Activated naive CD4-positive, alpha-beta T cell treated with anti-CD3 and anti-CD28 coated beads for 36 hours (primary cell): ENCODE measurements around the gene HMOX1. TPM values are rescaled to one million over a fixed set of nuclear protein-coding genes. Genes with fewer than 3 reads are reported as not detected.
"Not testable (repeated sequence)": the region's sequence is repeated elsewhere in the genome, so short reads cannot be mapped to it uniquely, and the experiment has no call there.

ENCODE experiments used
- CTCF ChIA-PET: fragments of 350-600 bp; sonication (Branson Sonifier 250); formaldehyde crosslinking; loops from one replicate; lab custom pipeline; 2021; ENCODE audit warnings: antibody characterized with exemption; lab: Charles Lee
- DNase-seq: peaks from one replicate; pipeline ENCODE4 v3.0.0-alpha.2; 2020
- H3K27ac Mint-ChIP-seq: one replicate; pipeline ENCODE4 v1.8.0; 2021; ENCODE audit warnings: mild to moderate bottlenecking, mixed read lengths
- H3K27me3 Mint-ChIP-seq: one replicate; pipeline ENCODE4 v1.8.0; 2021; ENCODE audit warnings: low read depth, mixed read lengths
- H3K36me3 Mint-ChIP-seq: one replicate; pipeline ENCODE4 v1.8.0; 2021; ENCODE audit warnings: low read depth, mixed read lengths
- H3K4me1 Mint-ChIP-seq: one replicate; pipeline ENCODE4 v1.8.0; 2021; ENCODE audit warnings: low read depth, mixed read lengths
- H3K4me3 Mint-ChIP-seq: one replicate; pipeline ENCODE4 v1.8.0; 2021; ENCODE audit warnings: mild to moderate bottlenecking, moderate library complexity, mixed read lengths
- H3K9me3 Mint-ChIP-seq: one replicate; pipeline ENCODE4 v1.8.0; 2021; ENCODE audit warnings: mixed read lengths
- intact Hi-C: fragments of 100-400 bp; cut with micrococcal nuclease; formaldehyde crosslinking; loops from one replicate; pipeline ENCODE4 v1.15.1; 2023
- total RNA-seq, 2 experiments: library from RNA; stranded (reverse); gene quantifications; one replicate each; pipeline ENCODE4 v1.2.3, GENCODE V29; 2021

Gene HMOX1
- total RNA-seq, 2 experiments from 2014 or later: 0.15 to 0.21 TPM

DNA sequence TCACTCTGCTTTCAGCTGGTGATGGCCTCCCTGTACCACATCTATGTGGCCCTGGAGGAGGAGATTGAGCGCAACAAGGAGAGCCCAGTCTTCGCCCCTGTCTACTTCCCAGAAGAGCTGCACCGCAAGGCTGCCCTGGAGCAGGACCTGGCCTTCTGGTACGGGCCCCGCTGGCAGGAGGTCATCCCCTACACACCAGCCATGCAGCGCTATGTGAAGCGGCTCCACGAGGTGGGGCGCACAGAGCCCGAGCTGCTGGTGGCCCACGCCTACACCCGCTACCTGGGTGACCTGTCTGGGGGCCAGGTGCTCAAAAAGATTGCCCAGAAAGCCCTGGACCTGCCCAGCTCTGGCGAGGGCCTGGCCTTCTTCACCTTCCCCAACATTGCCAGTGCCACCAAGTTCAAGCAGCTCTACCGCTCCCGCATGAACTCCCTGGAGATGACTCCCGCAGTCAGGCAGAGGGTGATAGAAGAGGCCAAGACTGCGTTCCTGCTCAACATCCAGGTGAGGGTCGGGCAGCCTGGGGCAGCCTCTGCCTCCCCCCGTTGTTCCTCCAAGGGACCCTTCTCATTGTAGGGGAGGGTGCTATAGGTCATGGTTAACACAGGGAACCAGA lies 5.9 kb downstream of the HMOX1 start:
- Mint-ChIP-seq H3K36me3 (no peaks in the 10 kb centered on the region), H3K27ac (no peak overlapping the region), H3K4me3 (no peak overlapping the region), H3K4me1 (peaks cover under 1% of the 10 kb centered on the region), H3K27me3 (peaks cover 31% of the 10 kb centered on the region), H3K9me3 (no peaks in the 10 kb centered on the region)
- CTCF ChIA-PET: interaction anchor here (0.6 kb wide), 1 partner anchor 102 kb away, joined by 3 read pairs; no protein-coding TSS in a partner anchor
- no peak for DNase-seq
- intact Hi-C loops: no loop called here

DNA sequence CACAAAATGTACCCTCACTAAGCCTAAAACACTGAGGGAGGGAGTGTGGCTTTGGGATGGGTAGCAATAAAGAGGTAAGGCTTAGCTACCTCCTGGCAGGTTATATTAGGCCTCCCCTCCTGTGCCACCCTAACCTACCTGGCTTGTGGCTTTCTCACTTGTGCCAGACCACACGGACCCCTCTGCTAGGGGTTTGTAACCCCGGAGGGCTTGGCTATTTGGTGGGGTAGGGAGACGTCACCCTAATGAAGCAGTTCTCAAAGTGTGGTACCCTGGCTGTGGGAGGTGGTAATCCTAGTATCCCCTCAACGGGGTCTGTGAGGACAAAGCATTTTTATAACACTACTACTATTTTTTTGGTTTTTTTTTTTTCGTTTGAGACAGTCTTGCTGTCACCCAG lies 10.0 kb downstream of the HMOX1 start:
- Mint-ChIP-seq H3K4me3 (no peak overlapping the region), H3K27me3 (peaks cover 6% of the 10 kb centered on the region), H3K9me3 (no peaks in the 10 kb centered on the region), H3K4me1 (no peaks in the 10 kb centered on the region), H3K36me3 (no peaks in the 10 kb centered on the region), H3K27ac (no peak overlapping the region)
- CTCF ChIA-PET: interaction anchor here (0.6 kb wide), 1 partner anchor 15 kb away, joined by 4 read pairs; no protein-coding TSS in a partner anchor
- intact Hi-C loops: no loop called here
- no peak for DNase-seq

GRCh38 chr22:35392357-35392756 lies 11.5 kb downstream of the HMOX1 start:
- Mint-ChIP-seq H3K36me3 (no peaks in the 10 kb centered on the region), H3K4me3 (no peak overlapping the region), H3K9me3 (no peaks in the 10 kb centered on the region), H3K27ac (no peak overlapping the region), H3K4me1 (no peaks in the 10 kb centered on the region), H3K27me3 (peaks cover 6% of the 10 kb centered on the region)
- no peak for DNase-seq
- CTCF ChIA-PET: interaction anchor here (0.7 kb wide), 2 partner anchors 74 to 323 kb away, joined by 3 to 4 read pairs; no protein-coding TSS in a partner anchor
- intact Hi-C loops: no loop called here

GRCh38 chr22:35393116-35394010 lies 12.5 kb downstream of the HMOX1 start:
- intact Hi-C loops: no loop called here
- H3K36me3 Mint-ChIP-seq: no peaks in the 10 kb centered on the region
- H3K27ac Mint-ChIP-seq: no peak overlapping the region
- no peaks in the 10 kb centered on the region for H3K4me1 Mint-ChIP-seq
- peaks cover 6% of the 10 kb centered on the region for H3K27me3 Mint-ChIP-seq
- no peaks in the 10 kb centered on the region for H3K9me3 Mint-ChIP-seq
- no peak overlapping the region for H3K4me3 Mint-ChIP-seq
- no peak for DNase-seq
- CTCF ChIA-PET: no interaction called here

GRCh38 chr22:35394011-35394312 lies 13.1 kb downstream of the HMOX1 start:
- peaks cover 3% of the 10 kb centered on the region for H3K27me3 Mint-ChIP-seq
- H3K4me3 Mint-ChIP-seq: no peak overlapping the region
- H3K27ac Mint-ChIP-seq: no peak overlapping the region
- peaks cover 2% of the 10 kb centered on the region for H3K4me1 Mint-ChIP-seq
- CTCF ChIA-PET: no interaction called here
- H3K36me3 Mint-ChIP-seq: no peaks in the 10 kb centered on the region
- DNase-seq: no peak
- no peaks in the 10 kb centered on the region for H3K9me3 Mint-ChIP-seq
- intact Hi-C loops: no loop called here

DNA sequence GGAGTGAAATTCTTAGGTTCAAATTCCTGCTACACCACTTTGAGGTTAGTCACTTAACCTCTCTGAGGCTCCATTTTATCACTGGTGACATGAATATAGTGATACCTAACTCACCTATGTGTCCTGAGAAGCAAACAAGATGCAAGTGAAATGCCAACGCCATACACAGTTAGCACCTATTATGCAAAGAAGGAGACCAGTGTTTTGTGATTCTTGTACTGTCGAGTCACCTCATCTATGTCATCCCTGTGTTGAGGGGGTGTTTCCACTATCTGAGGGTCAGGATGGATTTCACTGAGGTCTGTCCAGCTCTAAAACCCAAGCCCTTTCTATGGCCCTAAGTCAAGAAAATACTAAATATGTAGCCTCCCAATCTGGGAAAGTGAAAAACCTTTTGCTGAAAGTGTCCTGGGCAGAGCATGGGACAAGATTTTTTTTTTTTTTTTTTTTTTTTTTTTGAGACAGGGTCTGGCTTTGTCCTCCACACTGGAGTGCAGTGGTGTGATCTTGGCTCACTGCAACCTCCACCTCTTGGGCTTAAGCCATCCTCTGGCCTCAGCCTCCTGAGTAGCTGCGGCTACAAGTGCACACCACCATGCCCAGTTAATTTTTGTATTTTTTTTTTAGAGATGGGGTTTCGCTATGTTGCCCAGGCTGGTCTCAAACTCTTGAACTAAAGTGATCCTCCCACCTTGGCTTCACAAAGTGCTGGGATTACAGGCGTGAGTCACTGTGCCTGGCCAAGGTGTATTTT lies 14.1 kb downstream of the HMOX1 start:
- DNase-seq: no peak
- Mint-ChIP-seq H3K36me3 (peaks cover 5% of the 10 kb centered on the region), H3K4me1 (peaks cover 4% of the 10 kb centered on the region), H3K4me3 (no peak overlapping the region), H3K27ac (no peak overlapping the region), H3K9me3 (no peaks in the 10 kb centered on the region), H3K27me3 (peaks cover under 1% of the 10 kb centered on the region)
- CTCF ChIA-PET: interaction anchor here (0.6 to 0.7 kb wide), 2 partner anchors 42 to 190 kb away, joined by 3 to 4 read pairs; no protein-coding TSS in a partner anchor
- intact Hi-C loops: no loop called here

GRCh38 chr22:35396622-35397021 lies 15.7 kb downstream of the HMOX1 start:
- peaks cover 18% of the 10 kb centered on the region for H3K36me3 Mint-ChIP-seq
- DNase-seq, H3K27ac Mint-ChIP-seq, H3K27me3 Mint-ChIP-seq, H3K9me3 Mint-ChIP-seq, intact Hi-C loops, H3K4me3 Mint-ChIP-seq, CTCF ChIA-PET: not testable (repeated sequence)
- peaks cover 14% of the 10 kb centered on the region for H3K4me1 Mint-ChIP-seq

DNA sequence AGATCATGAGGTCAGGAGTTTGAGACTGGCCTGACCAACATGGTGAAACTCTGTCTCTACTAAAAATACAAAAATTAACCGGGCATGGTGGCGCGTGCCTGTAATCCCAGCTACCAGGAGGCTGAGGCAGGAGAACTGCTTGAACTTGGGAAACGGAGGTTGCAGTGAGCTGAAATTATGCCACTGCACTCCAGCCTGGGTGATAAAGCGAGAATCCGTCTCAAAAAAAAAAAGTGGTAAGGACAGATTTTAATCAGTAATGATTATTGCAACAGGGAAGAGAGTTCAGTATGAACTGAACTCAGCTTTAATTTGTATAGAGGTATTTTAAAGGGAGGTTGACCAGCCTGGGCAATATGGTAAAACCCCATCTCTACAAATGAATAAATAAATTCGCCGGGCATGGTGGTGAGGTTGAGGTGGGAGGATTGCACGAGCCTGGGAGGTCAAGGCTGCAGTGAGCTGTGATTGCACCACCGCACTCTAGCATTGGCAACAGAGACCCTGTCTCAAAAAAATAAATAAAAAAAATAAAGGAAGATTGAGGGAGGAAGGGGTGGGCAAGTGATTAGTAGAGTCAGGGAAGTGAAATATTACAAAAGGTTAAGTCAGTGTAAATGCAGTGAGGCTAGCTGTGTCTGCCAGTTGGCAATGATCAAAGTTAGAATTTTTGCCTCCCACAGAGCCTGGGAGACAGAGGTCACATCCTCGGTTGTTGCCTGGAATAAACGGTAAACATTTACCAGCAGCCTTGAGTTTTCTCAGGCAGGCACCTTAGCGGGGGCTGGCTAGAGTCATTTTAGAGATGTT lies 16.4 kb downstream of the HMOX1 start:
- Mint-ChIP-seq H3K4me3 (no peak overlapping the region), H3K9me3 (no peaks in the 10 kb centered on the region)

GRCh38 chr22:35398591-35398973 lies 17.7 kb downstream of the HMOX1 start:
- no peak for DNase-seq
- no peaks in the 10 kb centered on the region for H3K27me3 Mint-ChIP-seq
- CTCF ChIA-PET: interaction anchor here (0.8 kb wide), 1 partner anchor 14 kb away, joined by 4 read pairs; no protein-coding TSS in a partner anchor
- intact Hi-C loops: no loop called here
- peaks cover 37% of the 10 kb centered on the region for H3K36me3 Mint-ChIP-seq
- no peaks in the 10 kb centered on the region for H3K9me3 Mint-ChIP-seq
- peak overlapping the region; percentile 94 for H3K4me3 Mint-ChIP-seq
- peak overlapping the region; percentile 97 for H3K27ac Mint-ChIP-seq
- peaks cover 27% of the 10 kb centered on the region for H3K4me1 Mint-ChIP-seq

More for the DNA sequence above, 16.4 kb downstream of the HMOX1 start:
- H3K27me3 Mint-ChIP-seq: no peaks in the 10 kb centered on the region
- CTCF ChIA-PET: no interaction called here
- intact Hi-C loops: no loop called here
- DNase-seq: no peak
- H3K36me3 Mint-ChIP-seq: peaks cover 24% of the 10 kb centered on the region
- no peak overlapping the region for H3K27ac Mint-ChIP-seq
- peaks cover 20% of the 10 kb centered on the region for H3K4me1 Mint-ChIP-seq

GRCh38 chr22:35399114-35399677 lies 18.3 kb downstream of the HMOX1 start:
- intact Hi-C loops: no loop called here
- DNase-seq: peak; percentile 14
- Mint-ChIP-seq H3K27ac (peak overlapping the region; percentile 97), H3K36me3 (peaks cover 43% of the 10 kb centered on the region), H3K4me3 (peak overlapping the region; percentile 94), H3K27me3 (no peaks in the 10 kb centered on the region), H3K4me1 (peaks cover 30% of the 10 kb centered on the region), H3K9me3 (no peaks in the 10 kb centered on the region)
- CTCF ChIA-PET: interaction anchor here (0.8 kb wide), 1 partner anchor 13 kb away, joined by 4 read pairs; no protein-coding TSS in a partner anchor

GRCh38 chr22:35399678-35400500 lies 19.0 kb downstream of the HMOX1 start, which contains the start of gene MCM5:
TSS of gene MCM5 (plus strand) at chr22:35400140. CDS start at chr22:35400439, 299 bp downstream.
- peaks cover 48% of the 10 kb centered on the region for H3K36me3 Mint-ChIP-seq
- peaks cover 30% of the 10 kb centered on the region for H3K4me1 Mint-ChIP-seq
- intact Hi-C loops: loop anchor here (2.0 kb wide), 1 partner anchor 99 kb away; no protein-coding TSS in a partner anchor
- CTCF ChIA-PET: no interaction called here
- H3K27me3 Mint-ChIP-seq: no peaks in the 10 kb centered on the region
- peak; percentile 99 for DNase-seq
- H3K9me3 Mint-ChIP-seq: no peaks in the 10 kb centered on the region
- H3K4me3 Mint-ChIP-seq: peak within 1 kb of the TSS; percentile 94
- H3K27ac Mint-ChIP-seq: peak within 1 kb of the TSS; percentile 97
